Measurements from ENCODE around the gene PODNL1.

DNA sequence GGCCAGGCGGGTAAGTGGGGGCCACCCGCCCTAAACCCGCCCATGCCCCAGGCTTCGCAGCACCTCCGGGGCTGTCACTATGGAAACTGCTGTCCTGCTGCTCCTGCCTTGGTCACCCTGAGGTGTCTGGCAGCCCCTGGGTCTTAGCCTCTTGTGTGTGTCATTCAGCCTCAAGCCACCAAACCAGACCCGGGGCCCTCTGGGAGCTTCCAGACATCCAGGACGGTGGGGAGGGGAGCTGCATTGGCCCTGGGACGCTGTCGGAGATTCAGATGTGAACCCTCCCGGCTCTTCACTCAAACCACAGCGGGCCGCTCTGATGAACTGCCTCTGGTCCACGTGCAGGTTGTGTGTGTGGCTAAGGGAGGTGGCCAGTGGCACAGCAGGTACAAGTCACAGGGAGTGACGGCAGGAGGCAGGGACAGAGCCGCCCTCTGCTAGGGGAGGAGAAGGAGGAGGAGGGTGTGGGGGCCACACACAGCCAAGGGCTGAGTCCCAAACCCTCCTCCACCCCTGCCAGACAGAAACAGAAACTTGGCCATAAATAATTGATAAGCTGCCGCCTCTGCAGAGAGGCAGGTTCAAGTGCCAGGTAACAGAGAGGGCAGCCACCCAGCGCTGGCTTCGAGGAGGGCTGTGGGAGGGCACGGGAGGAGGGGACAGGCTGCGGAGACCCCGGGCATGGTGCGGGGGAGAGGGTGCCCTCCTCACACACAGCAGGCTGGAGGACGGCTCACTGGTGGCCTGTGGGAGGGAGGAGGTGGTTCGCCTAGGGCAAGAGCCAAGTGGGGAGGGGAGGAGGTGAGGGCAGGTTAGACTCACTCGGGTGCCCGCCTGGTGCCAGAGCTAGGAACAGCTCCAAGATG, 53.3 kb downstream of the PODNL1 start:
- TF ChIP-seq EZH2 (IDR thresholded peaks at IDR 0.05; ENCODE audit: borderline replicate concordance, low read depth, low read length, severe bottlenecking), result no peak
- TF ChIP-seq, protein P1, sequence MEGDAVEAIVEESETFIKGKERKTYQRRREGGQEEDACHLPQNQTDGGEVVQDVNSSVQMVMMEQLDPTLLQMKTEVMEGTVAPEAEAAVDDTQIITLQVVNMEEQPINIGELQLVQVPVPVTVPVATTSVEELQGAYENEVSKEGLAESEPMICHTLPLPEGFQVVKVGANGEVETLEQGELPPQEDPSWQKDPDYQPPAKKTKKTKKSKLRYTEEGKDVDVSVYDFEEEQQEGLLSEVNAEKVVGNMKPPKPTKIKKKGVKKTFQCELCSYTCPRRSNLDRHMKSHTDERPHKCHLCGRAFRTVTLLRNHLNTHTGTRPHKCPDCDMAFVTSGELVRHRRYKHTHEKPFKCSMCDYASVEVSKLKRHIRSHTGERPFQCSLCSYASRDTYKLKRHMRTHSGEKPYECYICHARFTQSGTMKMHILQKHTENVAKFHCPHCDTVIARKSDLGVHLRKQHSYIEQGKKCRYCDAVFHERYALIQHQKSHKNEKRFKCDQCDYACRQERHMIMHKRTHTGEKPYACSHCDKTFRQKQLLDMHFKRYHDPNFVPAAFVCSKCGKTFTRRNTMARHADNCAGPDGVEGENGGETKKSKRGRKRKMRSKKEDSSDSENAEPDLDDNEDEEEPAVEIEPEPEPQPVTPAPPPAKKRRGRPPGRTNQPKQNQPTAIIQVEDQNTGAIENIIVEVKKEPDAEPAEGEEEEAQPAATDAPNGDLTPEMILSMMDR (IDR thresholded peaks at IDR 0.05; ENCODE audit: borderline replicate concordance, extremely low read depth, low read length, poor library complexity, severe bottlenecking), result no peak

All from DND-41 (cell line).